ENCODE results near the gene ATP6V1F.

DNA sequence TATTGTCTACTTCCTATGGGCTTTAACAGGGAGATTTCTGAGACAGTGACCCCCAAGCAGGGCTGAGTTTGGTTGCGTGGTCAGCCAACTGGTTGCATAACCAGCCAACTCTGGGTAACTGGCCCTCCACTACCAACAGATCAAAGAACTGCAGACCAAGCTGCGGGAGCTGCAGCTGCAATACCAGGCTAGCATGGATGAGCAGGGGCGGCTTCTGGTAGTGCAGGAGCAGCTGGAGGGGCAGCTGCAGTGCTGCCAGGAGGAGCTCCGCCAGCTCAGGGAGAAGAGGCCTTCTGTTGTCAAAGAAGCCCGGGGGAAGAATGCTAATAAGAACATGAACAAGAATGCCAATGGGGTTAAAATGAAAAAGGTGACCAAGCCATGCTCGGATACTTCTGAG, 48.2 kb upstream of the ATP6V1F start:
- TF ChIP-seq, protein P1, sequence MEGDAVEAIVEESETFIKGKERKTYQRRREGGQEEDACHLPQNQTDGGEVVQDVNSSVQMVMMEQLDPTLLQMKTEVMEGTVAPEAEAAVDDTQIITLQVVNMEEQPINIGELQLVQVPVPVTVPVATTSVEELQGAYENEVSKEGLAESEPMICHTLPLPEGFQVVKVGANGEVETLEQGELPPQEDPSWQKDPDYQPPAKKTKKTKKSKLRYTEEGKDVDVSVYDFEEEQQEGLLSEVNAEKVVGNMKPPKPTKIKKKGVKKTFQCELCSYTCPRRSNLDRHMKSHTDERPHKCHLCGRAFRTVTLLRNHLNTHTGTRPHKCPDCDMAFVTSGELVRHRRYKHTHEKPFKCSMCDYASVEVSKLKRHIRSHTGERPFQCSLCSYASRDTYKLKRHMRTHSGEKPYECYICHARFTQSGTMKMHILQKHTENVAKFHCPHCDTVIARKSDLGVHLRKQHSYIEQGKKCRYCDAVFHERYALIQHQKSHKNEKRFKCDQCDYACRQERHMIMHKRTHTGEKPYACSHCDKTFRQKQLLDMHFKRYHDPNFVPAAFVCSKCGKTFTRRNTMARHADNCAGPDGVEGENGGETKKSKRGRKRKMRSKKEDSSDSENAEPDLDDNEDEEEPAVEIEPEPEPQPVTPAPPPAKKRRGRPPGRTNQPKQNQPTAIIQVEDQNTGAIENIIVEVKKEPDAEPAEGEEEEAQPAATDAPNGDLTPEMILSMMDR (IDR thresholded peaks at IDR 0.05; ENCODE audit: low read length) = no peak
- TF ChIP-seq EZH2 (IDR thresholded peaks at IDR 0.05; ENCODE audit: borderline replicate concordance, low read length) = no peak

Data from OCI-LY1 (cell line).